Measurements from ENCODE around the gene PKIG.

Gene PKIG

GRCh38 chr20:44664131-44664530 lies 81.8 kb downstream of the PKIG start:
- no peak for DNase-seq (ENCODE audit: low spot score)

DNA sequence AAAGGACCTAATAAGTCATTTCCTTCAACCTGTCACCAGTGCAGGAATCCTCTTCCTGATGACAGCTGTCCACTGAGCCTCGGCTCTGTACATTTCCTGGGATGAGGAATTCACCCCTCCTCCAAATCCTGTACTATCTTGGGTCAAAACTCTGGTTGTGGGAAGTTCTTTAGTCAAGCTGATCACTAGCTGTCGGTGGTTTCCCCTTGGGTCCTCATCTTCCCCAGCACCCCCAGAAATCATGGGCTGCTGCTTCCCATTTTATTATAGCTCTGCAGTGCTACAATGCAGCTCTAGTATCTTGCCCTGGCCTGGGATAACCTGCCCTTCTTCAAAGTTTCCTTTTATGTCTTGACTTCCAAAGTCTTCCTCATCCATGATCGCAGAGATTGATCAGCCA lies 83.7 kb downstream of the PKIG start:
- DNase-seq (ENCODE audit: low spot score) = no peak
